HEK293 (cell line): Measurements from ENCODE around the gene PHLDB3.

ENCODE experiments used
- BCL11A ChIP-seq: fragments of 450-650 bp; formaldehyde crosslinking; IDR thresholded peaks from 2 replicates; pipeline ENCODE4 v1.5.1; 2016; ENCODE audit warnings: low read depth, missing biosample characterization, missing genetic modification characterization
- FEZF1 ChIP-seq: fragments of 450-650 bp; formaldehyde crosslinking; IDR thresholded peaks from 2 replicates; pipeline ENCODE4 v1.5.1; 2016; ENCODE audit warnings: missing biosample characterization, missing genetic modification characterization
- GLI4 ChIP-seq: fragments of 450-650 bp; formaldehyde crosslinking; IDR thresholded peaks from 2 replicates; pipeline ENCODE4 v1.5.1; 2016; ENCODE audit warnings: missing biosample characterization, missing genetic modification characterization
- GLIS2 ChIP-seq: fragments of 450-650 bp; formaldehyde crosslinking; IDR thresholded peaks from 2 replicates; pipeline ENCODE4 v1.5.1; 2016; ENCODE audit warnings: missing biosample characterization, missing genetic modification characterization
- SETDB1 ChIP-seq: IDR thresholded peaks from one replicate; pipeline ENCODE4 v1.6.1; 2017; ENCODE audit warnings: mild to moderate bottlenecking, low read length, moderate library complexity, mixed read lengths; ENCODE audit not compliant: insufficient read length
- SP2 ChIP-seq: fragments of 450-650 bp; formaldehyde crosslinking; IDR thresholded peaks from 2 replicates; pipeline ENCODE4 v1.5.1; 2016; ENCODE audit warnings: missing biosample characterization, missing genetic modification characterization
- ZBTB17 ChIP-seq: fragments of 450-650 bp; formaldehyde crosslinking; IDR thresholded peaks from 2 replicates; pipeline ENCODE4 v1.5.1; 2016; ENCODE audit warnings: missing biosample characterization, missing genetic modification characterization
- ZBTB21 ChIP-seq: fragments of 450-650 bp; formaldehyde crosslinking; IDR thresholded peaks from 2 replicates; pipeline ENCODE4 v1.5.1; 2017; ENCODE audit warnings: missing biosample characterization, missing genetic modification characterization
- ZNF146 ChIP-seq: fragments of 450-650 bp; formaldehyde crosslinking; IDR thresholded peaks from 2 replicates; pipeline ENCODE4 v1.5.1; 2016; ENCODE audit warnings: missing biosample characterization, missing genetic modification characterization
- ZNF174 ChIP-seq: fragments of 450-650 bp; formaldehyde crosslinking; IDR thresholded peaks from 2 replicates; pipeline ENCODE4 v1.5.0; 2017; ENCODE audit warnings: missing biosample characterization, mild to moderate bottlenecking, missing genetic modification characterization
- ZNF184 ChIP-seq: fragments of 450-650 bp; IDR thresholded peaks from 2 replicates; pipeline ENCODE4 v1.5.1; 2018; ENCODE audit warnings: missing biosample characterization, mild to moderate bottlenecking, missing genetic modification characterization
- ZNF2 ChIP-seq: fragments of 450-650 bp; formaldehyde crosslinking; IDR thresholded peaks from 2 replicates; pipeline ENCODE4 v1.5.1; 2016; ENCODE audit warnings: missing biosample characterization, missing genetic modification characterization
- ZNF24 ChIP-seq: fragments of 450-650 bp; formaldehyde crosslinking; IDR thresholded peaks from 2 replicates; pipeline ENCODE4 v1.5.1; 2016; ENCODE audit warnings: missing biosample characterization, missing genetic modification characterization
- ZNF324 ChIP-seq: fragments of 450-650 bp; formaldehyde crosslinking; IDR thresholded peaks from 2 replicates; pipeline ENCODE4 v1.5.1; 2016; ENCODE audit warnings: missing biosample characterization, missing genetic modification characterization
- ZNF341 ChIP-seq: fragments of 450-650 bp; formaldehyde crosslinking; IDR thresholded peaks from 2 replicates; pipeline ENCODE4; 2016; ENCODE audit warnings: low read depth, missing biosample characterization, missing genetic modification characterization
- ZNF514 ChIP-seq: fragments of 450-650 bp; formaldehyde crosslinking; IDR thresholded peaks from 2 replicates; pipeline ENCODE4 v1.5.1; 2016; ENCODE audit warnings: missing biosample characterization, missing genetic modification characterization
- ZNF529 ChIP-seq: fragments of 450-650 bp; formaldehyde crosslinking; IDR thresholded peaks from 2 replicates; pipeline ENCODE4 v1.5.1; 2017; ENCODE audit warnings: missing genetic modification characterization, missing biosample characterization; ENCODE audit not compliant: insufficient replicate concordance
- ZNF530 ChIP-seq: fragments of 450-650 bp; formaldehyde crosslinking; IDR thresholded peaks from 2 replicates; pipeline ENCODE4 v1.5.1; 2016; ENCODE audit warnings: low read depth, missing biosample characterization, missing genetic modification characterization
- ZNF548 ChIP-seq: fragments of 450-650 bp; formaldehyde crosslinking; IDR thresholded peaks from 2 replicates; pipeline ENCODE4 v1.5.1; 2016; ENCODE audit warnings: missing biosample characterization, missing genetic modification characterization
- ZNF549 ChIP-seq: fragments of 450-650 bp; IDR thresholded peaks from 2 replicates; pipeline ENCODE4 v1.5.1; 2018; ENCODE audit warnings: missing biosample characterization, missing genetic modification characterization, mild to moderate bottlenecking, inconsistent platforms, moderate library complexity
- ZNF664 ChIP-seq: fragments of 450-650 bp; formaldehyde crosslinking; IDR thresholded peaks from 2 replicates; pipeline ENCODE4 v1.5.1; 2016; ENCODE audit warnings: missing biosample characterization, missing genetic modification characterization
- ZNF76 ChIP-seq: fragments of 450-650 bp; formaldehyde crosslinking; IDR thresholded peaks from 2 replicates; pipeline ENCODE4; 2016; ENCODE audit warnings: low read depth, missing biosample characterization, missing genetic modification characterization, borderline replicate concordance
- ZNF777 ChIP-seq: fragments of 450-650 bp; formaldehyde crosslinking; IDR thresholded peaks from 2 replicates; pipeline ENCODE4 v1.5.1; 2017; ENCODE audit warnings: missing biosample characterization, missing genetic modification characterization, borderline replicate concordance
- ZNF785 ChIP-seq: fragments of 450-650 bp; formaldehyde crosslinking; IDR thresholded peaks from 2 replicates; pipeline ENCODE4 v1.5.1; 2016; ENCODE audit warnings: missing biosample characterization, missing genetic modification characterization
- ZNF792 ChIP-seq: fragments of 450-650 bp; formaldehyde crosslinking; IDR thresholded peaks from 2 replicates; pipeline ENCODE4 v1.5.1; 2016; ENCODE audit warnings: missing biosample characterization, missing genetic modification characterization
- ZSCAN30 ChIP-seq: fragments of 450-650 bp; IDR thresholded peaks from 2 replicates; pipeline ENCODE4 v1.5.1; 2018; ENCODE audit warnings: missing biosample characterization, mild to moderate bottlenecking, missing genetic modification characterization, moderate library complexity
- TF ChIP-seq, protein P1 (sequence below): fragments of 450-650 bp; formaldehyde crosslinking; IDR thresholded peaks from 2 replicates; pipeline ENCODE4 v1.5.1; 2016; ENCODE audit warnings: missing biosample characterization, missing genetic modification characterization
- TF ChIP-seq, protein P2 (sequence below): fragments of 450-650 bp; formaldehyde crosslinking; IDR thresholded peaks from 2 replicates; pipeline ENCODE4 v1.5.1; 2016; ENCODE audit warnings: missing biosample characterization, missing genetic modification characterization
- TF ChIP-seq, protein P3 (sequence below): fragments of 450-650 bp; formaldehyde crosslinking; optimal IDR thresholded peaks from 2 replicates; pipeline ENCODE3; 2016; ENCODE audit warnings: missing biosample characterization, mild to moderate bottlenecking, missing genetic modification characterization
- TF ChIP-seq, protein P4 (sequence below): fragments of 450-650 bp; formaldehyde crosslinking; IDR thresholded peaks from 2 replicates; pipeline ENCODE4 v1.5.1; 2016; ENCODE audit warnings: missing biosample characterization, missing genetic modification characterization
- TF ChIP-seq, protein P5 (sequence below): sonication (generic); formaldehyde crosslinking; IDR thresholded peaks from 2 replicates; pipeline ENCODE4 v1.8.1; 2022; ENCODE audit warnings: mild to moderate bottlenecking, moderate library complexity, missing genetic modification reagents
- TF ChIP-seq, protein P6 (sequence below): fragments of 450-650 bp; formaldehyde crosslinking; IDR thresholded peaks from 2 replicates; pipeline ENCODE4 v1.5.1; 2017; ENCODE audit warnings: missing biosample characterization, missing genetic modification characterization
- TF ChIP-seq, protein P7 (sequence below): fragments of 450-650 bp; IDR thresholded peaks from 2 replicates; pipeline ENCODE4 v1.5.1; 2018; ENCODE audit warnings: missing biosample characterization, mild to moderate bottlenecking, missing genetic modification characterization

The PHLDB3 gene

DNA sequence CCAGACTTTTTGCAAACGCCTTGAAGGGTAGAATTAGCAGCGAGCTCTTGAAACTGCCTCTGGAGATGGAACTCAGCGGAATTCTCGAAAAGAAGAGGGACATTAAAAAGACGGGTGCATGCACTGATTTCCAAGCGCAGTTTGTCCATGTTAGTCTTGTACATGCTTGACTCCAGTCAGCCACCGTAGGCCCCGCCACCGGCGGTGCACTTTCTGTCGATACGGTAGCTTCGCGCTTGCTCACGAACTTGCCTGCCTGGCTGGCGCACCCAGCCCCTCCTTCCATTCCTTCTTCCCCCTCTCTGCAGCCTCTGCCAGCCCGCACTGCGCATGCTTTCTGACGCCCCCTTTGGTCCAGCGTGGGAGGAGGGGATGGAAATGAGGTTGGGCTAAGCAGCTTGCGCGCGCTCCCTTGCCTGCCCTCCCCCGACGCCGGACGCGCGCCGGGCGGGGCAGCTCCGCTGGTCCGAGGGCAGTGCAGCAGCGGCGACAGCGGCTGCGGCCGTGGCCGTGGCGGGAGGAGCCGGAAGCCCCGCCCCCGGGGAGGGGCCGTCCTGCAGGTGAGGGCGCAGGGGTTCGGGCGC, 28.5 kb upstream of the PHLDB3 start, which contains the start of gene ZNF575 (continued):
- TF ChIP-seq ZNF548 (tag by site-specific recombination) (no peak), ZNF529 (tag by site-specific recombination) (no peak), FEZF1 (tag by site-specific recombination) (no peak), ZNF146 (tag by site-specific recombination) (no peak), ZNF324 (tag by site-specific recombination) (peak; percentile 48; the same call in 1 of the 2 replicates), BCL11A (tag by site-specific recombination) (0 out of 2 replicates have a peak, but pooled peaks have one; percentile 14), ZNF777 (peak; percentile 15; the same call in 1 of the 2 replicates), ZNF785 (no peak), GLI4 (no peak), ZNF174 (no peak), ZBTB21 (tag by site-specific recombination) (no peak), ZNF514 (tag by site-specific recombination) (no peak), ZNF792 (tag by site-specific recombination) (no peak), ZNF549 (tag by site-specific recombination) (no peak), ZNF664 (tag by site-specific recombination) (no peak), ZNF24 (tag by site-specific recombination) (no peak), SP2 (tag by site-specific recombination) (peak; percentile 89), ZBTB17 (tag by site-specific recombination) (peak; percentile 85), ZSCAN30 (0 out of 2 replicates have a peak, but pooled peaks have one; percentile 42), ZNF530 (no peak), SETDB1 (no peak), ZNF76 (tag by site-specific recombination) (0 out of 2 replicates have a peak, but pooled peaks have one; percentile 28), ZNF2 (peak; percentile 15; the same call in 1 of the 2 replicates), GLIS2 (no peak), ZNF184 (tag by site-specific recombination) (no peak), ZNF341 (peak; percentile 54; the same call in 1 of the 2 replicates)
- TF ChIP-seq, protein P1, sequence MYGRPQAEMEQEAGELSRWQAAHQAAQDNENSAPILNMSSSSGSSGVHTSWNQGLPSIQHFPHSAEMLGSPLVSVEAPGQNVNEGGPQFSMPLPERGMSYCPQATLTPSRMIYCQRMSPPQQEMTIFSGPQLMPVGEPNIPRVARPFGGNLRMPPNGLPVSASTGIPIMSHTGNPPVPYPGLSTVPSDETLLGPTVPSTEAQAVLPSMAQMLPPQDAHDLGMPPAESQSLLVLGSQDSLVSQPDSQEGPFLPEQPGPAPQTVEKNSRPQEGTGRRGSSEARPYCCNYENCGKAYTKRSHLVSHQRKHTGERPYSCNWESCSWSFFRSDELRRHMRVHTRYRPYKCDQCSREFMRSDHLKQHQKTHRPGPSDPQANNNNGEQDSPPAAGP (tag by site-specific recombination), result peak; percentile 54
- TF ChIP-seq, protein P2, sequence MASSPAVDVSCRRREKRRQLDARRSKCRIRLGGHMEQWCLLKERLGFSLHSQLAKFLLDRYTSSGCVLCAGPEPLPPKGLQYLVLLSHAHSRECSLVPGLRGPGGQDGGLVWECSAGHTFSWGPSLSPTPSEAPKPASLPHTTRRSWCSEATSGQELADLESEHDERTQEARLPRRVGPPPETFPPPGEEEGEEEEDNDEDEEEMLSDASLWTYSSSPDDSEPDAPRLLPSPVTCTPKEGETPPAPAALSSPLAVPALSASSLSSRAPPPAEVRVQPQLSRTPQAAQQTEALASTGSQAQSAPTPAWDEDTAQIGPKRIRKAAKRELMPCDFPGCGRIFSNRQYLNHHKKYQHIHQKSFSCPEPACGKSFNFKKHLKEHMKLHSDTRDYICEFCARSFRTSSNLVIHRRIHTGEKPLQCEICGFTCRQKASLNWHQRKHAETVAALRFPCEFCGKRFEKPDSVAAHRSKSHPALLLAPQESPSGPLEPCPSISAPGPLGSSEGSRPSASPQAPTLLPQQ (tag by site-specific recombination), result peak; percentile 47
- TF ChIP-seq, protein P3, sequence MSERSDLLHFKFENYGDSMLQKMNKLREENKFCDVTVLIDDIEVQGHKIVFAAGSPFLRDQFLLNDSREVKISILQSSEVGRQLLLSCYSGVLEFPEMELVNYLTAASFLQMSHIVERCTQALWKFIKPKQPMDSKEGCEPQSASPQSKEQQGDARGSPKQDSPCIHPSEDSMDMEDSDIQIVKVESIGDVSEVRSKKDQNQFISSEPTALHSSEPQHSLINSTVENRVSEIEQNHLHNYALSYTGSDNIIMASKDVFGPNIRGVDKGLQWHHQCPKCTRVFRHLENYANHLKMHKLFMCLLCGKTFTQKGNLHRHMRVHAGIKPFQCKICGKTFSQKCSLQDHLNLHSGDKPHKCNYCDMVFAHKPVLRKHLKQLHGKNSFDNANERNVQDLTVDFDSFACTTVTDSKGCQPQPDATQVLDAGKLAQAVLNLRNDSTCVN (tag by site-specific recombination), result peak; percentile 92
- TF ChIP-seq, protein P4, sequence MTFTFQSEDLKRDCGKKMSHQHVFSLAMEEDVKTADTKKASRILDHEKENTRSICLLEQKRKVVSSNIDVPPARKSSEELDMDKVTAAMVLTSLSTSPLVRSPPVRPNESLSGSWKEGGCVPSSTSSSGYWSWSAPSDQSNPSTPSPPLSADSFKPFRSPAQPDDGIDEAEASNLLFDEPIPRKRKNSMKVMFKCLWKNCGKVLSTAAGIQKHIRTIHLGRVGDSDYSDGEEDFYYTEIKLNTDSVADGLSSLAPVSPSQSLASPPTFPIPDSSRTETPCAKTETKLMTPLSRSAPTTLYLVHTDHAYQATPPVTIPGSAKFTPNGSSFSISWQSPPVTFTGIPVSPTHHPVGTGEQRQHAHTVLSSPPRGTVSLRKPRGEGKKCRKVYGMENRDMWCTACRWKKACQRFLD (tag by site-specific recombination), result no peak
- TF ChIP-seq, protein P5, sequence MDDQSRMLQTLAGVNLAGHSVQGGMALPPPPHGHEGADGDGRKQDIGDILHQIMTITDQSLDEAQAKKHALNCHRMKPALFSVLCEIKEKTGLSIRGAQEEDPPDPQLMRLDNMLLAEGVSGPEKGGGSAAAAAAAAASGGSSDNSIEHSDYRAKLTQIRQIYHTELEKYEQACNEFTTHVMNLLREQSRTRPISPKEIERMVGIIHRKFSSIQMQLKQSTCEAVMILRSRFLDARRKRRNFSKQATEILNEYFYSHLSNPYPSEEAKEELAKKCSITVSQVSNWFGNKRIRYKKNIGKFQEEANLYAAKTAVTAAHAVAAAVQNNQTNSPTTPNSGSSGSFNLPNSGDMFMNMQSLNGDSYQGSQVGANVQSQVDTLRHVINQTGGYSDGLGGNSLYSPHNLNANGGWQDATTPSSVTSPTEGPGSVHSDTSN, result no peak
- TF ChIP-seq, protein P6, sequence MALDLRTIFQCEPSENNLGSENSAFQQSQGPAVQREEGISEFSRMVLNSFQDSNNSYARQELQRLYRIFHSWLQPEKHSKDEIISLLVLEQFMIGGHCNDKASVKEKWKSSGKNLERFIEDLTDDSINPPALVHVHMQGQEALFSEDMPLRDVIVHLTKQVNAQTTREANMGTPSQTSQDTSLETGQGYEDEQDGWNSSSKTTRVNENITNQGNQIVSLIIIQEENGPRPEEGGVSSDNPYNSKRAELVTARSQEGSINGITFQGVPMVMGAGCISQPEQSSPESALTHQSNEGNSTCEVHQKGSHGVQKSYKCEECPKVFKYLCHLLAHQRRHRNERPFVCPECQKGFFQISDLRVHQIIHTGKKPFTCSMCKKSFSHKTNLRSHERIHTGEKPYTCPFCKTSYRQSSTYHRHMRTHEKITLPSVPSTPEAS, result no peak
- TF ChIP-seq, protein P7, sequence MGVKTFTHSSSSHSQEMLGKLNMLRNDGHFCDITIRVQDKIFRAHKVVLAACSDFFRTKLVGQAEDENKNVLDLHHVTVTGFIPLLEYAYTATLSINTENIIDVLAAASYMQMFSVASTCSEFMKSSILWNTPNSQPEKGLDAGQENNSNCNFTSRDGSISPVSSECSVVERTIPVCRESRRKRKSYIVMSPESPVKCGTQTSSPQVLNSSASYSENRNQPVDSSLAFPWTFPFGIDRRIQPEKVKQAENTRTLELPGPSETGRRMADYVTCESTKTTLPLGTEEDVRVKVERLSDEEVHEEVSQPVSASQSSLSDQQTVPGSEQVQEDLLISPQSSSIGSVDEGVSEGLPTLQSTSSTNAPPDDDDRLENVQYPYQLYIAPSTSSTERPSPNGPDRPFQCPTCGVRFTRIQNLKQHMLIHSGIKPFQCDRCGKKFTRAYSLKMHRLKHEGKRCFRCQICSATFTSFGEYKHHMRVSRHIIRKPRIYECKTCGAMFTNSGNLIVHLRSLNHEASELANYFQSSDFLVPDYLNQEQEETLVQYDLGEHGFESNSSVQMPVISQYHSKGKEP (tag by site-specific recombination), result peak; percentile 77
